HG03025 (cell line): ENCODE data around the gene USP43.

Experiments used
- ATAC-seq: cut with Tn5 transposase; IDR thresholded peaks from one replicate; pipeline ENCODE4 v1.9.1; 2021; ENCODE audit warnings: mild to moderate bottlenecking, moderate library complexity; ENCODE audit not compliant: unreplicated experiment, low FRiP score

The USP43 gene

GRCh38 chr17:9769036-9769695, 123.8 kb downstream of the USP43 start:
- ATAC-seq = no peak

GRCh38 chr17:9771465-9771864, 126.1 kb downstream of the USP43 start:
- ATAC-seq = no peak

GRCh38 chr17:9772658-9773057, 127.3 kb downstream of the USP43 start:
- no peak for ATAC-seq

GRCh38 chr17:9776911-9777310, 131.6 kb downstream of the USP43 start:
- no peak for ATAC-seq
